COLO829 (cell line): ENCODE measurements around the gene KAT2A.
"Not testable (repeated sequence)": the region's sequence is repeated elsewhere in the genome, so short reads cannot be mapped to it uniquely, and the experiment has no call there.

Experiments
- DNase-seq: peaks from one replicate; pipeline ENCODE4 v3.0.0; 2012; ENCODE audit warnings: low spot score

KAT2A gene

DNA sequence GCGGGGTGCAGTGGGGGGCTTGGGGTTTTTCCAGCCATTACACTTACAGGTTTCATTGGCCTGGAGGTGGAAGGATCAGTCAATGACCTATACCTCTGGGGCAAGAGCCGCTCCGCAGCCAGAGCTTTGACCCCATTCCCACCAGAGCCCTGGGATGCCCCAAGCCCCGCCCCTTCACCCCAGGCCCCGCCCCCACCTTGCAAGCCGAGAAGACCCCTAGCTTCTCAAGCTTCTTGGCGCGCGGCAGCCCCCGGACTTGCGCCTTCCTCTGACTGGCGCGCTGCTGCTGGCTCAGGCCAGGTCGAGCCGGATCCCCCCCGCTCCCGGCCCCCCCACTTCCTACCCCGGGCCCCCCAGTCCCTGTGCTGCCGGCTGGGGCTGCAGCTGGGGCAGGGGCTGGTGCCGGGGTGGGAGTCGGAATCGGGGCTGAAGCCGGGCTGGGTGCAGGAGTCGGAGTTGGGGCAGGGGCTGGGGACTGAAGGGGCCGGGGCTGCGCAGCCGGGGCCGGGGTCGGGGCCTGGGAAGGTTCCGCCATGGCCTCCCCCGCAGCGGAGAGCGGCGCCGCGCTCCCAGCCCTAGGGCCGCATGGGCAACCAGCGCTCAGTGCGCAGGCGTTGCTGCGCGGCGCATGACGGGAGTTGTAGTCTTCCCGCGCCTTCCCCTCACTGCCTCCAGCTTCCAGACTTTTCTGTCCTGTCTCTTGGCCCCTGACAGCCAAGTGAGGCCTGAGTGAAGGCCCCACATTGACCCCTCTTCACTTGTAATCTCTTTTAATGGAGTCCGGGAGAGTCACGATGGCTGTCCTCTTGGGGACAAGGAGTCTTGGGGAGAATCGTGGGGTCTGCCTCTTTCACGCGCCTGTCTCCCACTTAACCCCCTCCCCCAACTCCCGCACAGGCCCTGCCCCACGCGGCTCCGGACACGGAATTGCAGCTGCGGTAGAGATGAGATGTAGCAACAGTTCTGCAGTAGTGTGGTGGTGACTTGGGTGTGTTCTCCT, at the start of gene KAT2A:
KAT2A (minus strand) TSS at position 598 of the 1,000 bp plus-strand sequence; CDS start at position 535, 63 bp downstream.
- peak; percentile 94 for DNase-seq

DNA sequence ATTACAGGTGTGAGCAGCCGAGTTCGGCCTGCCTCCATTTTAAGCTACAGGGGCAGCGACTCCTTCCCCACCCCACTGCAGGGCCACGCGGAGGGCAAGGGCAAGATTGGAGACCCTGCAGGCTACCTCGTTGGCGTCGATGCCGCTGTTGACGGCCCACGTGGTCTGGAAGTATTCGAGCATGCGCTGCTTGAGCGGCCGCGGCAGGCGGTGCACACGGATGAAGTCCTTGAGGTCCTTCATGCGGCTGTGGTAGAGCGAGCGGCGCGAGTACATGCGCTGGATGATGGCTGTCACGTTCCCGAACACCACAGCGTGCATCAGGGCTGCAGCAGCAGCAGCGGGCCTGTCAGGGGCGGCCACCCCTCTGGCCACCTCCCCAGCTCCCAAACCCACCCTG, 48.2 kb upstream of the KAT2A start:
- DNase-seq = no peak

GRCh38 chr17:42167807-42168206, 46.6 kb upstream of the KAT2A start:
- DNase-seq = no peak

- DNase-seq = no peak
These were observed 45.1 kb upstream of the KAT2A start for GRCh38 chr17:42166196-42166763.

DNA sequence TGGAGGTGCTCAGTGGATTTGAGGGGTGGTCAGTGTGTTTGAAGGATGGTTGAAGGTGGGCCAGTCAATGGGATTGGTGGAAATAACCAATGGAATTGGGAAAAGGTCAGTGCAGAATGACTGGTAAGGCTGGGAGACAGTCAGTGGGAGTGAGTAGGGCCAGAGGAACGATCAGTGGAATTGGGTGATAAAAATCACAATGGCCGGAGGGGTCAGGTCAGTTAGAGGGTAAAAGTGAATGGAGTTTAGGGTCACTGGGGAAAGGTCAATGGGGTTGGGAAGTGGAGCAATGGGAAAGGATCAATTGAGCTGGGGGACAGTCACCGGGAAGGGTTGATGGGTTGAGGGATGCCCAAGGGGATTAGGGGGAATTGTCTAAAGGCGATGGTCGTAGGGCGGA, 44.6 kb upstream of the KAT2A start:
- no peak for DNase-seq

- no peak for DNase-seq
These were observed 42.7 kb upstream of the KAT2A start for GRCh38 chr17:42163696-42164407.

DNA sequence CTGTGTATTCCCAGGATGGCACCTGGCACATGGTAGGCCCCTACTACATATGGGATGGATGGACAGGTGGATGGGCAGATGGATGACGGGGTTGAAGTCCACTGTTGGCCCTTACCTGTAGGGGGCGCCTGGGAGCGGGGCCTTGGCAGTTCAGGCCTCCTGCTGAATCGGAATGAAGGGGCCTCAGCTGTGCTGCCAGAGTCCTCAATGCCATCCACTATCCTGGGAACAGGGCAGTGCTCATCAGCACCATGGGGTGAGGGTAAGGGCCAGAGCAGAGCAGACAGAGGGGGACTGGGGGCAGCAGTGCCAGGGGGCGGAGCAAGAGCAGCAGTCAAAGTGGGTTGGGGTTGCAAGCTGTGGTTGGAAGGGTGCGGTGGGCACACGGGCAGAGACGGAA, 41.9 kb upstream of the KAT2A start:
- no peak for DNase-seq

- DNase-seq = no peak
These were observed 39.4 kb upstream of the KAT2A start for GRCh38 chr17:42160531-42160910.

GRCh38 chr17:42159796-42160530, 38.8 kb upstream of the KAT2A start:
- DNase-seq = no peak

DNA sequence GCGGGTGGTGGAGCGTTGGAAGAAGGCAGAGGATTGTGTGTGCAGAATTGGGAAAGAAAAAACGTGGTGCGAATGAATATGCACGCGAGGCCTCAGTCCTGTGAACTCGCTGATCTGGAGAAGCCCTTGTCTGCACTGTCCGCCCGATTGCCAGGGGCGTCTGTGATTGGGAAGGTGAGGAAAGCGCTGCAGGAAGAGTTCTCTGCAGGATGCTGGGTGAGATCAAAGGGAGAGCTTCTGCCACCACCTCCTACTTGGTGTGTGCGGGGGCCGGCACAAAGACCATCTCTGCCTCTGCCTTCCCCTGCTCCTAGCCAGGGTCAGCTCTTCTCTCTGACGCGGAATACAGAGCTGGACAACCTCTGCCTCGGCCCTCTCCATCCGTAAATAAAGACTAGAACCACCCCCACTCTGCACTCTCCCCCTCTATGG, 34.5 kb upstream of the KAT2A start:
- no peak for DNase-seq

DNA sequence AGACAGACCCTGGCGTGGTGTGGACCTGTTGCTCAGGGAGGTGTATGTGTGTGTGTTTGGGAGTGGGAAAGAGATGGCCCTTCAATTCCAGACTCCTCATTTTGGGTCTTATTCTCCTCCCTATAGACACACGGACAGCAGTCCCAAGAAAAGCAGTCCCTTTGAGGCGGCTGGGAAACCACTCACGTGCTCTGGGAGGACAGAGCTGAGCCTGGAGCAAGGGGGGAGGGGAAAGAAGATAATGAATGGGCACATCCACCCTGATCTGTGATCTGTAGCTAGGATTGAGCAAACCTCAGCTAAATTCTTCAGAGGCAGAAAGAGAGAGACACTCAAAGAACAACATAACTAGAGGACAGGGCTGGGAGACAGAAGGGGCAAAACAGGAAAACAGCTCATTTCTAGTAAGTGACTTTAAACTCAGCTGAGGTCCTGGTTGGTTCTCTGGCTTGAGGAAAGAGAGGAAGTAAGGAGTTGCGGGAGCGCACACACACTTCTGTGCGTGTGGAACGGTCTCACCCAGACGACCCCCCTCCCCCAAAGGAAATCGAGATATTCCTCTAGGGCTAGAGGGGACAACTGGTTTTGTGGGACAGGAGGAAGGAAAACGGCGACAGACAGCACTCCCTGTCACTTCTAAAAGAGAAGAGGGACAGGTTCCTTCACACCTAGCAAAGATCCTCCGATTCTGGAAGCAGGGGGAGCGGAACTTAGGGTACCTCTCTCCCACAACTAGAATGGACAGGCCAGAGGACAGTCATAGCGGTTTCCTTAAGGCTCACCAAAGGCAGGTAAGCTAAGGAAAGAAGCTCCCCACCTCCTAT, 33.0 kb upstream of the KAT2A start:
- DNase-seq = peak; percentile 31

DNA sequence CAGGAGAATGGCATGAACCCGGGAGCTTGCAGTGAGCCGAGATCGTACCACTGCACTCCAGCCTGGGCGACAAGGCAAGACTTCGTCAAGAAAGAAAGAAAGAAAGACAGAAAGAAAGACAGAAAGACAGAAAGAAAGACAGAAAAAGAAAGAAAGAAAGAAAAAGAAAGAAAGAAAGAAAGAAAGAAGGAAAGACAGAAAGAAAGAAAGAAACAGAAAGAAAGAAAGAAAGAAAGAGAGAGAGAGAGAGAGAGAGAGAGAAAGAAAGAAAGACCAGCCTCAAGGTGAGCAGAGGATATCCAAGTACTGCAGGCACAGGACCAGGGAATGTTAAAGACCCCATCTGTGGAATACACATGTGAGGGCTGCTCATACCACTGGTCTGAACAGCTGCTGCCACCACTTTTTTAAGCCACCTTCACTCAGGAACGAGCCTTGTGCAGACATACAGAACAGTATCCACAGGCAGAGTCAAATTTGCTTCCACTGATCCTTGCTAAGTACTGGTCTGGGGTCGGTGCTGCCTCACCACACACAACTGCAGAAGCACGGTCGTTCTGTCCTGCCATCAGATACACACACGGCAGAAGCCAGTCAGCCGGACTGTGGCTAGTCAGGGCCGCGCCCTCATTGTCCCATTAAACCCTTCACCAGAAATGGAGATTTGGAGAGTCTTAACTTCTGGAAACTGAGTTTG, 25.9 kb upstream of the KAT2A start:
- no peak for DNase-seq

GRCh38 chr17:42143138-42143537, 22.0 kb upstream of the KAT2A start:
- DNase-seq = not testable (repeated sequence)

- DNase-seq = no peak
These were observed 21.3 kb upstream of the KAT2A start for GRCh38 chr17:42142371-42142896.

DNA sequence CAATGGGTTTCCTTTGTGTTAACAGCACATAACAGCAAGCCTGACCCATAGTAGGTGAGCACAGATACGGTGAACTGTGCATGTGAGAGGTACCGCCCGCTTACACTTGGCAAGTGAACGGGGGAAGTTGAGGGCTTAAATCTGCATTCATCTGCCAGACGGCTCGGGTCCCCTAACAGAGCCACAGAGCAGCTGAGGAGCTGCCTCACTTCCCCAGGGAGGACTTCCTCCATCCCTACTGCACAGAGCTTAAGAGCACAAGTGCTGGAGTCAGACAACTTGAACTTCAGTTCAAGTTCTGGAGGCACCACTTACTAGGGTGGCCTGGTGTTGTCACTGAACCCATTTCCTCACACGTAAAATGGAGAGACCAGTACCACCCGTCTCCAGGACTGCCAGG, 20.2 kb upstream of the KAT2A start:
- no peak for DNase-seq

GRCh38 chr17:42140690-42141089, 19.5 kb upstream of the KAT2A start:
- DNase-seq = not testable (repeated sequence)

DNA sequence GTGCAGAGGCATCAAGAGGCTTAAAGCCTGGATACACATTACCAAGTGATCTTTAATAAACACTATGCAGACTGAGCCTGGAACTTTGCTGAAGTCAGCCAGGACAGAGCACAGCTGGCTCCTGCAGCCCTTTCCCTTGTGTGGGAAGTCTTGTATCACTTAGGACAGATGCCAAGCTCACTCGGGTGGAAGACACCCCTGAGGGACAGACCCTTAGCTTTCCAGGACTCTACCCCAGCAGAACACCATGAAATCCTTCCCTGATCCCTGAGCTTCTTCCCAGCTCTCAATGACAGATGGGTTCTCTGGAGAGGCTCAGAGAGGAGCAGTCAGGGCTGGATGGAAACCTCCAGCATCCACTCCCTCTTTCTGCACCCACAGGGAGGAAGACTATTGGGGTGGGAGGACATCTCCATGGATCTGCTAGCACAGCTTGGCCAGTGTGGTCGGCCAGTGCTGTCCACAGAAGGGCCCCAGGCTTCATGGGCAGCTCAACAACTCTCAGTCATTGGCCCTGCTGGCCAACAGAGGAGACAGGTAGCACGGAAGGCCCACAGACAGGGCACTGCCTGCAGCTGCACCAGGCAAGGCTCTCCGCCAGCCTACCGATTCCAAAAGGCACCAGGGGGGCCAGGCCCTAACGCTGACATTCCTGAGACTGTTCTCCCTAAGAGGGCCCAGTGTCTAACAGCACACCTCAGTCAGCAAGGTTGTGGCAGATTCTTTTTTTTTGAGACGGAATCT, 17.8 kb upstream of the KAT2A start:
- no peak for DNase-seq

DNA sequence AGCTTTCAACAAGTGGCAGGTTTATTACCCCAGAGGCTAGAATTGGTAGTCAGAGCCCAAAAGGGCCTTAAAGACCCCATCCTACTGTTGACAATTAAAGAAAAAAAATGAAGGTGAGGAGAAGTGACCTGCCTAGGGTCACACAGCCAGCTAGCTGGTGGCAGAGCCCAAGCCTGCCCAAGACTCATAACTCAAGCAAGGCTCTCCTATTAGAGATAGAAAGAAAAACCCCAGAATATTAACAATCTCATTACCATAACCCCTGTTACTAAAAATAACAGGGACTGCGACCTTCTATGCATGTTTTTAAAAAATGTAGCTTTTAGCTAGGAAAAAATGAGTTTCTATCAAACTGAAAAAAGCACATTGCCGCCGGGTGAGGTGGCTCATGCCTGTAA, 15.5 kb upstream of the KAT2A start:
- no peak for DNase-seq
